ENCODE results near the gene RFLNA. TPM values are rescaled to one million over a fixed set of nuclear protein-coding genes. Genes with fewer than 3 reads are reported as not detected.

RFLNA gene
- polyA plus RNA-seq, 1 donor from 2014 or later = 9.6 TPM

DNA sequence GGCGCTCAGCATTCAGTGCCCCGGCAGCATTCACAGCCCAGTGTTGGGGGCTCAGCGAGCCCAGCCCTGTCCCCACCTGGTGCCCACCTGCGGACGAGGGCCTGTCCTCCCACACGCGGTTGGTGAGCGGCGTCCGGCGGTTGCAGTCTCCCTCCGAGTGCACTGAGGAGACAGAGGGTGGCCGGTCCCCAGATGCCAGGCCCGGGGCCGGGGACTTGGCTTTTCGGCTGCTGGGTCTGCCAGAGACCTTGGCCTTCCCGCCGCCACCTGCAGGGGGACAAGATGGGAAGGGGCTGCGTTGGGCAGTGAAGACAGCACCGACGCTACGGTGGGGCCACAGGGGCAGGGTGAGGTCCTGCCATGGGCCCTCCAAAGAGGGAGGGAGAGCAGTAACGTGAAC lies 31.2 kb downstream of the RFLNA start:
- H3K4me2 ChIP-seq (ENCODE audit: low read length) = no peak overlapping the region
- no peak overlapping the region for H3K4me3 ChIP-seq (ENCODE audit: low read length)
- H3K9me2 ChIP-seq (ENCODE audit: insufficient read depth, low read length) = no peaks in the 10 kb centered on the region
- H3K9ac ChIP-seq (ENCODE audit: low read length) = no peak overlapping the region
- no peaks in the 10 kb centered on the region for H3K79me2 ChIP-seq (replicated peaks; ENCODE audit: insufficient read depth, low read length)
- H3K36me3 ChIP-seq (ENCODE audit: insufficient read depth, low read length) = peaks cover 14% of the 10 kb centered on the region
- no peak for TF ChIP-seq SMC3 (conservative IDR thresholded peaks at IDR 0.05; ENCODE audit: poor library complexity)
- TF ChIP-seq RAD21 (conservative IDR thresholded peaks at IDR 0.05) = no peak
- TF ChIP-seq, protein P1, sequence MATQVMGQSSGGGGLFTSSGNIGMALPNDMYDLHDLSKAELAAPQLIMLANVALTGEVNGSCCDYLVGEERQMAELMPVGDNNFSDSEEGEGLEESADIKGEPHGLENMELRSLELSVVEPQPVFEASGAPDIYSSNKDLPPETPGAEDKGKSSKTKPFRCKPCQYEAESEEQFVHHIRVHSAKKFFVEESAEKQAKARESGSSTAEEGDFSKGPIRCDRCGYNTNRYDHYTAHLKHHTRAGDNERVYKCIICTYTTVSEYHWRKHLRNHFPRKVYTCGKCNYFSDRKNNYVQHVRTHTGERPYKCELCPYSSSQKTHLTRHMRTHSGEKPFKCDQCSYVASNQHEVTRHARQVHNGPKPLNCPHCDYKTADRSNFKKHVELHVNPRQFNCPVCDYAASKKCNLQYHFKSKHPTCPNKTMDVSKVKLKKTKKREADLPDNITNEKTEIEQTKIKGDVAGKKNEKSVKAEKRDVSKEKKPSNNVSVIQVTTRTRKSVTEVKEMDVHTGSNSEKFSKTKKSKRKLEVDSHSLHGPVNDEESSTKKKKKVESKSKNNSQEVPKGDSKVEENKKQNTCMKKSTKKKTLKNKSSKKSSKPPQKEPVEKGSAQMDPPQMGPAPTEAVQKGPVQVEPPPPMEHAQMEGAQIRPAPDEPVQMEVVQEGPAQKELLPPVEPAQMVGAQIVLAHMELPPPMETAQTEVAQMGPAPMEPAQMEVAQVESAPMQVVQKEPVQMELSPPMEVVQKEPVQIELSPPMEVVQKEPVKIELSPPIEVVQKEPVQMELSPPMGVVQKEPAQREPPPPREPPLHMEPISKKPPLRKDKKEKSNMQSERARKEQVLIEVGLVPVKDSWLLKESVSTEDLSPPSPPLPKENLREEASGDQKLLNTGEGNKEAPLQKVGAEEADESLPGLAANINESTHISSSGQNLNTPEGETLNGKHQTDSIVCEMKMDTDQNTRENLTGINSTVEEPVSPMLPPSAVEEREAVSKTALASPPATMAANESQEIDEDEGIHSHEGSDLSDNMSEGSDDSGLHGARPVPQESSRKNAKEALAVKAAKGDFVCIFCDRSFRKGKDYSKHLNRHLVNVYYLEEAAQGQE (IDR thresholded peaks at IDR 0.05; ENCODE audit: borderline replicate concordance) = no peak
- TF ChIP-seq MXI1 (conservative IDR thresholded peaks at IDR 0.05; ENCODE audit: poor library complexity, severe bottlenecking) = no peak
- TF ChIP-seq, protein P2, sequence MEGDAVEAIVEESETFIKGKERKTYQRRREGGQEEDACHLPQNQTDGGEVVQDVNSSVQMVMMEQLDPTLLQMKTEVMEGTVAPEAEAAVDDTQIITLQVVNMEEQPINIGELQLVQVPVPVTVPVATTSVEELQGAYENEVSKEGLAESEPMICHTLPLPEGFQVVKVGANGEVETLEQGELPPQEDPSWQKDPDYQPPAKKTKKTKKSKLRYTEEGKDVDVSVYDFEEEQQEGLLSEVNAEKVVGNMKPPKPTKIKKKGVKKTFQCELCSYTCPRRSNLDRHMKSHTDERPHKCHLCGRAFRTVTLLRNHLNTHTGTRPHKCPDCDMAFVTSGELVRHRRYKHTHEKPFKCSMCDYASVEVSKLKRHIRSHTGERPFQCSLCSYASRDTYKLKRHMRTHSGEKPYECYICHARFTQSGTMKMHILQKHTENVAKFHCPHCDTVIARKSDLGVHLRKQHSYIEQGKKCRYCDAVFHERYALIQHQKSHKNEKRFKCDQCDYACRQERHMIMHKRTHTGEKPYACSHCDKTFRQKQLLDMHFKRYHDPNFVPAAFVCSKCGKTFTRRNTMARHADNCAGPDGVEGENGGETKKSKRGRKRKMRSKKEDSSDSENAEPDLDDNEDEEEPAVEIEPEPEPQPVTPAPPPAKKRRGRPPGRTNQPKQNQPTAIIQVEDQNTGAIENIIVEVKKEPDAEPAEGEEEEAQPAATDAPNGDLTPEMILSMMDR (IDR thresholded peaks at IDR 0.05; ENCODE audit: poor library complexity, severe bottlenecking) = no peak
- no peak for TF ChIP-seq EP300 (conservative IDR thresholded peaks at IDR 0.05; ENCODE audit: poor library complexity, severe bottlenecking)
- TF ChIP-seq POLR2AphosphoS5 (IDR thresholded peaks at IDR 0.05) = no peak
- no peak for TF ChIP-seq EZH2 (IDR thresholded peaks at IDR 0.05; ENCODE audit: borderline replicate concordance, insufficient read depth, low read length, poor library complexity, severe bottlenecking)
- TF ChIP-seq TAF1 (IDR thresholded peaks at IDR 0.05; ENCODE audit: low read depth) = no peak
- no peak overlapping the region for H2AFZ ChIP-seq (ENCODE audit: low read depth, low read length)
- H3K9me3 ChIP-seq (ENCODE audit: low read length) = peaks cover 14% of the 10 kb centered on the region
- H3K27me3 ChIP-seq (ENCODE audit: insufficient read depth, low read depth, low read length) = no peaks in the 10 kb centered on the region
- no peaks in the 10 kb centered on the region for H3F3A ChIP-seq (ENCODE audit: insufficient read depth, low read length, poor library complexity, severe bottlenecking)
- no peak overlapping the region for H3K27ac ChIP-seq (ENCODE audit: low read length)
- no peaks in the 10 kb centered on the region for H4K20me1 ChIP-seq (ENCODE audit: insufficient read depth)

DNA sequence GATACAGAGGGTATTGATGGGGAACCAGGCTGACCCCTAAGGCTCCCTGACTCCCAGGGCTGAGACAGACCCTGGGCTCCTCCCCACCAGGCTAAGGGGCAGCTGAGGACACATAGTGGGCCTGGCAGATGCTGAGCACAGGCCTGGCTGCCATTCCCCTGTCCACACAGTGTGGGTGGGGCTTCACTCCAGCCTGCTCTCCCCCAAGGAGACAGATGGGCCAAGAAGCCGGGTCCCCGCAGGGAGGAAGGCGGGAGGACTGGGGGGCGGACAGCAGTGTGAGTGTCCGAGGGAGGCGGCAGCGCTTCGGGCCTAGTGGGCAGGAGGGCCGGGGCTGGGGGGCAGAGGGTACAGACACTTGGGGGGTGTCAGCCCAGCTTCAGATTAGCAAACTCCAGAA lies 32.0 kb downstream of the RFLNA start:
- Histone ChIP-seq H4K20me1 (ENCODE audit: insufficient read depth) (no peaks in the 10 kb centered on the region), H3K36me3 (ENCODE audit: insufficient read depth, low read length) (peaks cover 14% of the 10 kb centered on the region), H3K9me3 (ENCODE audit: low read length) (peaks cover 14% of the 10 kb centered on the region), H3K9me2 (ENCODE audit: insufficient read depth, low read length) (no peaks in the 10 kb centered on the region), H3K27ac (ENCODE audit: low read length) (no peak overlapping the region), H2AFZ (ENCODE audit: low read depth, low read length) (no peak overlapping the region), H3K27me3 (ENCODE audit: insufficient read depth, low read depth, low read length) (no peaks in the 10 kb centered on the region), H3K79me2 (replicated peaks; ENCODE audit: insufficient read depth, low read length) (no peaks in the 10 kb centered on the region), H3K9ac (ENCODE audit: low read length) (no peak overlapping the region), H3K4me2 (ENCODE audit: low read length) (no peak overlapping the region), H3F3A (ENCODE audit: insufficient read depth, low read length, poor library complexity, severe bottlenecking) (no peaks in the 10 kb centered on the region), H3K4me3 (ENCODE audit: low read length) (no peak overlapping the region)
- TF ChIP-seq EZH2 (IDR thresholded peaks at IDR 0.05; ENCODE audit: borderline replicate concordance, insufficient read depth, low read length, poor library complexity, severe bottlenecking) (no peak), EP300 (conservative IDR thresholded peaks at IDR 0.05; ENCODE audit: poor library complexity, severe bottlenecking) (no peak), TAF1 (IDR thresholded peaks at IDR 0.05; ENCODE audit: low read depth) (no peak), POLR2AphosphoS5 (IDR thresholded peaks at IDR 0.05) (no peak), RAD21 (conservative IDR thresholded peaks at IDR 0.05) (no peak), MXI1 (conservative IDR thresholded peaks at IDR 0.05; ENCODE audit: poor library complexity, severe bottlenecking) (no peak), SMC3 (conservative IDR thresholded peaks at IDR 0.05; ENCODE audit: poor library complexity) (no peak)
- TF ChIP-seq, protein P1 (IDR thresholded peaks at IDR 0.05; ENCODE audit: borderline replicate concordance) = no peak
- TF ChIP-seq, protein P2 (IDR thresholded peaks at IDR 0.05; ENCODE audit: poor library complexity, severe bottlenecking) = no peak
